ES-I3 (cell line): ENCODE measurements around the gene CRTC1.
"Not testable (repeated sequence)": the region's sequence is repeated elsewhere in the genome, so short reads cannot be mapped to it uniquely, and the experiment has no call there.

Experiments used
- H3K36me3 ChIP-seq: 2 replicates; pipeline ENCODE4 v1.6.1; 2013; ENCODE audit warnings: mild to moderate bottlenecking, low read length, control low read depth, moderate library complexity; ENCODE audit not compliant: insufficient read depth
- H3K4me1 ChIP-seq: 2 replicates; pipeline ENCODE4 v1.6.1; 2013; ENCODE audit warnings: mild to moderate bottlenecking, control low read depth, low read length; ENCODE audit not compliant: insufficient read depth
- H3K9ac ChIP-seq: 2 replicates; pipeline ENCODE4 v1.6.1; 2013; ENCODE audit warnings: low read depth, mild to moderate bottlenecking, low read length, moderate library complexity
- H3K9me3 ChIP-seq: 2 replicates; pipeline ENCODE4 v1.6.1; 2013; ENCODE audit warnings: mild to moderate bottlenecking, low read length, moderate library complexity; ENCODE audit not compliant: control insufficient read depth, insufficient read depth

CRTC1 gene

DNA sequence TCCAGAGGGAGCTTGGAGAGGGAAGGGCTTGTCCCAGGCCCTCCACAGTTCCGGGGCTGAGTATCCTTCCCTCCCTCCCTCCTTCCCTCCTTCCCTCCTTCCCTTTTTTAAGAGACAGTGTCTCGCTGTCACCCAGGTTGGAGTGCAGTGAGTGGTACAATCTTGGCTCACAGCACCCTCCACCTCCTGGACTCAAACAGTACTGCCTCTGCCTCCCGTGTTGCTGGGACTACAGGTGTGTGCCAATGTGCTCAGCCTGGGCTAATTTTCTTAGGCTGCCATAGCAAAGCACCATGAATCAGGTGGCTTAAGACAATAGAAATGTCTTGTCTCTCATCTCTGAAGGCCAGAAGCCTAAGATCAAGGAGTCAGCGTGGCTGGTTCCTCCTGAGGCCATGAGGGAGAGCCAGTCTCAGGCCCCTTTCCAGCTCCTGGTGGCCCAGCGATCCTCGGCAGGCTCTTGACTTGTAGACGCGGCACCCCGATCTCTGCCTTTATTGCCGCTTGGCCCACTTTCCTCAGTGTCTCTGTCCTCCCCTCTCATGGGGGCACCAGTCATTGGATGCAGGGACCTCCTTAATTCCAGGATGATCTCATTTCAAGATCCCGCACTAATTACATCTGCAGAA lies 47.5 kb downstream of the CRTC1 start:
- Histone ChIP-seq H3K4me1 (peaks cover 6% of the 10 kb centered on the region; the same call in 1 of the 2 replicates), H3K9ac (no peak overlapping the region), H3K36me3 (no peaks in the 10 kb centered on the region), H3K9me3 (no peaks in the 10 kb centered on the region)

DNA sequence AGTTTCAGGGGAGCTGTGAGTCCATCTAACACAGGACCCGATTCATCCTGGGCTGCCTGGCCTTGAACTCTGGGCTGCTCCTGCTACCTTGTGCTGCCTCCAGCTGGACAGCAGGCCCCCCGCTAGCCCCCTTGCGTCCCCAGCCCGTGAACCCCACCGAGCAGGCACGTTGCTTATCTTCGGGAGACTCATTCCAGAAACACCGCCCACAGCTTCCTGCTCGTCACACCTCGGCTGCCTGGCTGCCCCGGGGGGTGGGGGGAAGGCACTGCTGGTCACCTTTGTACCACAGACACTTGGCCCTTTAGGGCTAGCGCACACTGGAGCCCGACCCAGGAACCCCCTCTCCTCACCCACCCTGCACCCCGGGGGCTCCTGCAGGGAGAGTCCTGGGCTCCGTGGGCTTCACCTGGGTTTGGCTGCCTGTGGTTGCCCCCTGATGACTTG lies 48.1 kb downstream of the CRTC1 start:
- Histone ChIP-seq H3K36me3 (no peaks in the 10 kb centered on the region), H3K4me1 (peaks cover 6% of the 10 kb centered on the region; the same call in 1 of the 2 replicates), H3K9me3 (no peaks in the 10 kb centered on the region), H3K9ac (no peak overlapping the region)

DNA sequence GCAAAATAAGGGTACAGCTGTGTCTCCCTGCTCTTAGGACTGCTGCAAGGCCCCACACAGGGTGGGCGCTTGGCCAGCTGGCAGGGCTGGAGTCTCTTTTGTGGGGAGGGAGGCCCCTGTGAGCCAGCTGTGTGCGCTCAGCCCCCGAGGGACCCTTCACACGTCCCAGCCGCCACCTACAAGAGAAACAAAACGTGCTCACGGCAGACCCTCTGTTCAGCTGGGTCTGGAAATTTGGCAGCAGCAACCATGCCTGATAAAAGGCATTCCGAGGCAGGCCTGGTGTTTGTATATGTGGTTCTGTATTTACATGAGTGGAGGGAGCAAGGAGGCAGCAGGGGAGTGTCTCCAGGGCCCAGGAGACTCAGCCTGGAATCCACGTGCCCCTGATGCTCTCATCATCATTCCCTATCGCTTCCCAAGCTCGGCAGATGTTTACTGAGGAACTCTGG lies 49.7 kb downstream of the CRTC1 start:
- H3K9me3 ChIP-seq: no peaks in the 10 kb centered on the region
- H3K9ac ChIP-seq: no peak overlapping the region
- no peaks in the 10 kb centered on the region for H3K36me3 ChIP-seq
- peaks cover 6% of the 10 kb centered on the region; the same call in 1 of the 2 replicates for H3K4me1 ChIP-seq

DNA sequence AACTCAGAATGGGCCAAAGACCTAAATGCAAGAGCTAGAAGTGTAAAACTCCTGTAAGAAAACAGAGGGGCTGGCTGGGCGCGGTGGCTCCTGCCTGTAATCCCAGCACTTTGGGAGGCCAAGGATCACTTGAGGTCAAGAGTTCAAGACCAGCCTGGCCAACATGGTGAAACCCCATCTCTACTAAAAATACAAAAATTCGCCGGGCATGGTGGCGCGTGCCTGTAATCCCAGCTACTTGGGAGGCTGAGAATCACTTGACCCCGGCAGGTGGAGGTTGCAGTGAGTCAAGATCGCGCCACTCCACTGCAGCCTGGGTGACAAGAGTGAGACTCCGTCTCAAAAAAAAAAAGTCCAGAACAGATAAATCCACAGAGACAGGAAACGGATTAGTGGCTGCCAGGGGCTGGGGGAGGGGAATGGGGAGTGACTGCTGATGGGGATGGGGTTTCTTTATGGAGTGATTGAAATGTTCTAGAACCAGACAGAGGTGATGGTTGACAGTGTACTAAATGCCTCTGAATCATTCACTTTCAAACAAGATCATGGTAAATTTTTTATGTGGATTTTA lies 50.4 kb downstream of the CRTC1 start:
- not testable (repeated sequence) for H3K9ac ChIP-seq, H3K9me3 ChIP-seq, H3K36me3 ChIP-seq, H3K4me1 ChIP-seq

DNA sequence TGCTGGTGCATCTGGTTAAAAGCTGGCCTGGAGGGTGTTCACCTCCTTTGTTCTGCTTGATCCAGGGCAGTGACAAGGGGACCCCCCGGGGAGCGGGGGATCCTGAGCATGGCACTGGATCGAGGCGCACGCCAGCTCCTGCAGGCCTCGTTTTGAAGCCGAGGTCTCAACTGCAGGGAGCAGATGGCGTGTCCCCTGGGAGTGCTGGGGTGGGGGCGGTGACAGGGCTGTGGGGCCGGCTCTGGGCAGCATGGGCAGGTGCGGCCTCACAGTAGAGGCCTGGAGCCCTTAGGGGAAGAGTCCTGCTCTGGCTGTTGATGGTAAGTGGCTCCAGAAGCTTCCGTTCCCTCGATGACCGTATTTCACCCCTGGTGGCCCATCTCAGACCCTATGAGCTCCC lies 51.8 kb downstream of the CRTC1 start:
- H3K4me1 ChIP-seq: peaks cover 6% of the 10 kb centered on the region; the same call in 1 of the 2 replicates
- no peaks in the 10 kb centered on the region for H3K9me3 ChIP-seq
- no peaks in the 10 kb centered on the region for H3K36me3 ChIP-seq
- no peak overlapping the region for H3K9ac ChIP-seq

DNA sequence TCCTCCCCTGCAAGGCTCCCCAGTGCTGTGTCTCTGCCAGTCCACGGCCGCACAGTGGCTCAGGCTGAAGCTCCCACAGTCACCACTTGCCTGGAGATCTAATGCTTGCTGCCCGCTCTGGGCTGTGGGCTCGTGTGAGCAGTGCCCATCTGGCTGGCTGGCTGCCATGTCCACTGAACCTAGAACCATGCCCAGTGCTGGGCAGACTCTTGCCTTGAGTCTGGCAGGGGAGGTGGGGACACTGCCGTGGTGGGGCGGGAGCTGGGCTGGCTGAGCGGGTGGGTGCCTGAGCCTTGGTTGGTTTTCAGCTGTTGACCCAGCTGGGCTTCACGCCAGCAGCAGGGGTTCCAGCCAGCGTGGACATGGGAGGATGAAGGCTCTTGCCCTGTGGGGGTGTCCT lies 52.3 kb downstream of the CRTC1 start:
- no peaks in the 10 kb centered on the region for H3K36me3 ChIP-seq
- no peaks in the 10 kb centered on the region for H3K9me3 ChIP-seq
- peaks cover 6% of the 10 kb centered on the region; the same call in 1 of the 2 replicates for H3K4me1 ChIP-seq
- no peak overlapping the region for H3K9ac ChIP-seq

DNA sequence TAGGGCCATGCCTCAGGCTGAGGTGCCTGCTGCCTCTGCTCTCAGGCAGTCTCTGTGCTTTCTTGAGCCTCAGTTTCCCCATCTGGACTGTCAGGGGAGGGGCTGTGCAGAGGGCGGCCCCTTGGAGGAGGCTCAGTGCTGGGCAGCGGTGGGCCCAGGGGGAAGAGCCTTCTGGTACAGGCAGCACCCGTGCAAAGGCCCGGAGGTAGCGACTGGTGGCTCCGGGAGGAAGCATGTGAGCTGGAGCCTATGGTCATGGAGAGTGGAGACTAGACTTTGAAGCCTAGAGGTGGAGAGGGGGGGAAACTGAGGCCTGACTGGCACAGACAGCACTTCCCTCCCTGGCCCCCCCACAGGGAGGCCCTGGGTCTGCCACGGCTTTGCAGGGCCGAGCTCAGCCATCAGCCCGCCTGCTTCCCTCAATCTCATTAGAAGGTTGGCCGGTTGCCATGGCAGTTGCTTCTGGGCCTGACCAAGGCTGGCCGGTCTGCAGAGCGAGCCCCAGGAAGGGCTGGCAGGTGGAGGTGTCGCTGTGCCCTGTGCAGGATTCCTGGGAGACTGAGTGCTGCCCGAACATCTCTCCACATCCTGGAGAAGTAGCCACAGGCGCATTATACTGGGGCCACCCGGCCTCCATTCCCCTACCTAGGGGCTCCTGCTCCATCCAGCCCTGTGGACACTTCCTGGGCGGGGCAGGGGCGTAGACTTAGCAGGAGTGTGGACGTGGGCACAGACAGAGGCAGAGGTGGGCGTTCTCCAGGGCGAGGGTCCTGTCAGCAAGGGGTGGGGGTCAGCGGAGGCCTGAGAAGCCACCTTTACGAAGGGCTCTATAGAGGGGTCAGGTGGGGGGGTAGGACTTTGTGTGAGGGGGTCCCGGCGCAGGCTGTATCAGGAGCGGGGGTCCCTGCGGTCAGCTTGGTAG lies 53.2 kb downstream of the CRTC1 start:
- Histone ChIP-seq H3K4me1 (peaks cover 1% of the 10 kb centered on the region; the same call in 1 of the 2 replicates), H3K9ac (no peak overlapping the region), H3K9me3 (no peaks in the 10 kb centered on the region), H3K36me3 (no peaks in the 10 kb centered on the region)

DNA sequence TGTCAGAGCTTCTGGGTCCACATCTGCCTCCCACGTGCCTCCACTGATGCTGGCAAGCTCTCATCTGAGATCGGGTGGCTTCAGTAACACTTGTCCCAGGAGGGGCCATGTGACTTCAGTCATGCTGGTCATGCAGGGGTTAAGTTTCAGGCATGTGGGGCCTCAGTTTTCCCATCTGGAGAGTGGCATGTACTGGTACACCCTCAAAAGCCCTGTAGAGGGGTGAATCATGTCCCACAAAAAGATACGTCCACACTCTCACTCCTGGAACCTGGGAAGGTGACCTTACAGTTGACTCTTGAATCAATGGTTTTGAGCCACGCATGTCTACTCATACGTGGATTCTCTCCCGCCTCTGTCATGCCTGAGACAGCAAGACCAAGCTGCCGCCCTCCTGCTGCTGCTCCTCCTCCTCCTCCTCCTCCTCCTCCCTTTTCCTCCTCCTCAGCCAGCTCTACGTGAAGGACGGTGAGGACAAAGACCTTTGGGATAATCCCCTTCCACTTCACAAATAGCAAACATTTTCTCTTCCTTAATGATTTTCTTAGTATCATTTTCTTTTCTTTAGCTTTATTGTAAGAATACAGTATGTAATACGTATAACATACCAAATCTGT lies 54.0 kb downstream of the CRTC1 start:
- Histone ChIP-seq H3K9ac (no peak overlapping the region), H3K9me3 (no peaks in the 10 kb centered on the region), H3K4me1 (no peaks in the 10 kb centered on the region), H3K36me3 (no peaks in the 10 kb centered on the region)

DNA sequence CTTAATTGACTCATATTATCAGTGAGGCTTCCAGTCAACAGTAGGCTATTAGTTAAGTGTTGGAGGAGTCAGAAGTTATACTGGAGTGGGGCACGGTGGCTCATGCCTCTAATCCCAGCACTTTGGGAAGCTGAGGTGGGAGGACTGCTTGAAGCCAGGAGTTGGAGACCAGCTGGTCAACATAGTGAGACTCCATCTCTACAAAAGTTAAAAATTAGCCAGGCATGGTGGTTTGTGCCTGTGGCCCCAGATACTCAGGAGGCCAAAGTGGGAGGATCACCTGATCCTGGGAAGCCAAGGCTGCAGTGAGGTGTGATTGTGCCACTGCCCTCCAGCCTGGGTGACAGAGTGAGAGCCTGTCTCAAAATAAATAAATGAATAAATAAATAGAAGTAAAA lies 54.5 kb downstream of the CRTC1 start:
- Histone ChIP-seq H3K9ac (no peak overlapping the region), H3K36me3 (no peaks in the 10 kb centered on the region), H3K9me3 (no peaks in the 10 kb centered on the region), H3K4me1 (no peaks in the 10 kb centered on the region)

DNA sequence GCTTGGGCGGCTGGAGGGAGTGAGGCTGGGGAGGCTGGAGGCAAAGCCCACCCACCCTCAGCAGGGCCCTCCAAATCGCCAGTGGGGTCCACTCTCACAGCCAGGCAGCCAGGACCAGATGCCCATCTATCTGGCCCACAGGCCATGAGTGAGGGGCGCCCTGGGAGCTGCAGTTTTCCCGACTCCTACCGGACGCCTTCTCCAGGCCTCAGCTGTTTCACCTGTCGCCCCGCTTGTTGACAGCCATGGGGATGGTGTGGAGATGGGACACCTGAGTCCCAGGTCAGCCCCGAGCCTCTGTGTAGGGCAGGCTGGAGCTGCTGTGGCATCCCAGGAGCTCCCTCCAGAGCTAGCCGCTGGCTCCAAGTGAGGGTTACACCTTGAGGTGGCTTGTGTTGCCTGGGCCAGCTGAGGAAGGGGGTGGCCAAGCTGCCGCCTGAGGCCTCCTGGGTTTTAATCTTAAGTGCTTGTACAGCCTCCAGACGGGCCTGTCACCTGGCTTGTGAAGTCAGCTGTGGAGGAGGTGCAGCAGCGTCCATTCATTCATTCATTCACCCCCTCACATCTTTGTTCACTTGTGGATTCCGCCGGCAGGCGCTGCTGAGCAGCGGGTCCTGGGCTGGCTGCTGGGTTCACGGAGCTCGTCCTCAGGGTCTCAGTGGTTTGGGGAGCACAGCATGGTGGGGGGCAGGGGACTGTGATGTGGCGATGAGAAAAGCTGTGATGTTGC lies 55.6 kb downstream of the CRTC1 start:
- Histone ChIP-seq H3K36me3 (no peaks in the 10 kb centered on the region), H3K9me3 (no peaks in the 10 kb centered on the region), H3K9ac (no peak overlapping the region), H3K4me1 (no peaks in the 10 kb centered on the region)

DNA sequence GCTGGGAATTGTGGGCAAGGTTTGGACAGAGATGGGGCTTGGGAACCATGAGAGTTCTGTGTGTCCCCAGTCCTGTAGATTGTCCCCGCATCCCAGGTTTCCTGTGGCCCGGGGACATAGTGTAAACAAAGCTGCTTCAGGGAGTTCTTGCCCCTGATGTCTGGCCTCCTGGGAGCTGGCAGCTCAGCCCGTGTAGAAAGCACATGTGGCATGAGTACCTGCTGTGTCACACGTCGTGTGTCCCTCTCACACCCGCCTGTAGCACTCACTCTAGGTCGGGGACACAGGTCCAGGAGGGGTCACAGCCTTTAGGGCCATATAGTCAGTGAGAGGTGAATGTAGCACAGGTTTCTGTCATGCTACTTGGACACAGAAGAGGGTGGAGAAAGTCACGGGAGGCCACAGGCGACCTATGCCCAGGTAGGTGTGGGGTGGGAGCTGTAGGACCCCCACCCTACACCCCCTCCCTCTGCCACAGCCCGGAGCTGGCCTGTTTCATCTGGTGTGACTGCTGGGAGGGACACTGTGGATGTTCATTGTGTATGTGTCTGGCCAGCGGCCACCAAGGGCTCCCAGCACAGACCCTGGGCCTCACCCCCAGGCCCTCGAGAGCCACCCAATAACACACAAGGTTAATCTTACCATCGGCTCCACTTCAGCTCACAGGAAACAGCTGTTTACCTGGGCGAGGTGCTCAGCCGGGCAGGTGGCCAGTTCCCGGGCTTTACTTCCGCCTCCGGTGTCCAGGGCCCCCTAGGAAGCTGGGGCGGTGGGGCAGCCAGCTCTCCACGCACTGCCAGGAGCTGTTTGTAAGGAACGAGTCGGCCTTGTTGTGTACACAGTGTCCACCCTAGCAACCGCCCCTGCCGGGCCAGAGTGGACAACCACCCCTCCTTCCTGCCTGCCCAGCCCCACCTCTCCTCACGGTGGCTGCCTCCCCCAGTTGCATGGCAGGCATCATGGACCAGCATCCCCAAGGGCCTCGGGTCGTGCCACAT lies 57.9 kb downstream of the CRTC1 start:
- H3K9me3 ChIP-seq: no peaks in the 10 kb centered on the region
- H3K9ac ChIP-seq: no peak overlapping the region
- H3K36me3 ChIP-seq: no peaks in the 10 kb centered on the region
- no peaks in the 10 kb centered on the region; the same call in 1 of the 2 replicates for H3K4me1 ChIP-seq

DNA sequence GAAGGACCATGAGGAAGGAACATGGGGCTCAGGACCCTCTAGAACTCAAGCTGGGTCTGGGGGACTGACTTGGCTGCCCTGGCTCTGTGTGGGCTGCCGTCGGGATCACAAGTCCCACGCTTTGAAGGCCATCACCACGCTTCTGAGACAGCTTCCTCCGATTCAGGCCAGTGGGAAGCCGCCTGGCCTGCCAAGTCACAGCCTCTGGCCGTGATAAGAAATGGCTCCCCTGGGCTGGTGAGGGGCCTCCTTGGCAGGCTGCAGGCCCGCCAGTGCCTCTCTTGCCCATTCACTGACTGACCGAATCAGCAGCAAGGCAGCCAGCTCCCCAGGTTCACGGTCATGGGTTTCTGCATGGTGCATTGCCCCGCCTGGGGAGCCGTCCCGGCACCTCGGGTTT lies 58.8 kb downstream of the CRTC1 start:
- no peak overlapping the region for H3K9ac ChIP-seq
- peaks cover 4% of the 10 kb centered on the region; the same call in 1 of the 2 replicates for H3K4me1 ChIP-seq
- H3K36me3 ChIP-seq: no peaks in the 10 kb centered on the region
- H3K9me3 ChIP-seq: no peaks in the 10 kb centered on the region
